ENCODE data around the gene SLC25A36. TPM values are rescaled to one million over a fixed set of nuclear protein-coding genes. Genes with fewer than 3 reads are reported as not detected.
A peak's percentile ranks its signal among the peaks of the same experiment; 100 is the strongest.

The SLC25A36 gene
- total and polyA plus RNA-seq, 7 donors = 10.4 to 52.3 (median 23.9) TPM

DNA sequence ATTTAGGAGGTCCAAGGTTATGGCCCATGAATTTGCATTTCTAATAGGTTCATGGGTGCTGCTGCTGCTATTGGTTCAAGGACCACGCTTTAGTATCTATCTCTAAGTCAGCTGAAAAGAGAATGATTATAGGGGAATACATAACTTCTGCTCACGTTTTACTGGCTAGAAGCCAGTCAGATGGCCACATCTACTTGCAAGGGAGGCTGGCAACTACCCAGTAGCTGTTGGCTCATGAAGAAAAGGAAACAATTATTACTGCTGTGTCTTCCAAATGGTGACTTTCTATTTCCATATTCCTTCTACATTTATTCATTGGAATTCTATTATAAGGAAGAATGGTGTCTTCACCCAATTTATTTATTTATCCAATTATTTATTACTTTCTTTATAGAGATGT is 54.2 kb downstream of the SLC25A36 start:
- Histone ChIP-seq H3K27ac (no peak overlapping the region), H3K4me3 (no peak overlapping the region), H3K9me3 (no peaks in the 10 kb centered on the region), H3K36me3 (ENCODE audit: insufficient read depth in 1 of 2, low read depth in 1 of 2) (no peaks in the 10 kb centered on the region), H3K4me1 (no peaks in the 10 kb centered on the region), H3K27me3 (ENCODE audit: insufficient read depth in 3 of 3, low read length in 2 of 3) (no peaks in the 10 kb centered on the region)
- intact Hi-C loops (cut with DNase I) = no loop called here
- ATAC-seq = no peak
- TF ChIP-seq, protein P1, sequence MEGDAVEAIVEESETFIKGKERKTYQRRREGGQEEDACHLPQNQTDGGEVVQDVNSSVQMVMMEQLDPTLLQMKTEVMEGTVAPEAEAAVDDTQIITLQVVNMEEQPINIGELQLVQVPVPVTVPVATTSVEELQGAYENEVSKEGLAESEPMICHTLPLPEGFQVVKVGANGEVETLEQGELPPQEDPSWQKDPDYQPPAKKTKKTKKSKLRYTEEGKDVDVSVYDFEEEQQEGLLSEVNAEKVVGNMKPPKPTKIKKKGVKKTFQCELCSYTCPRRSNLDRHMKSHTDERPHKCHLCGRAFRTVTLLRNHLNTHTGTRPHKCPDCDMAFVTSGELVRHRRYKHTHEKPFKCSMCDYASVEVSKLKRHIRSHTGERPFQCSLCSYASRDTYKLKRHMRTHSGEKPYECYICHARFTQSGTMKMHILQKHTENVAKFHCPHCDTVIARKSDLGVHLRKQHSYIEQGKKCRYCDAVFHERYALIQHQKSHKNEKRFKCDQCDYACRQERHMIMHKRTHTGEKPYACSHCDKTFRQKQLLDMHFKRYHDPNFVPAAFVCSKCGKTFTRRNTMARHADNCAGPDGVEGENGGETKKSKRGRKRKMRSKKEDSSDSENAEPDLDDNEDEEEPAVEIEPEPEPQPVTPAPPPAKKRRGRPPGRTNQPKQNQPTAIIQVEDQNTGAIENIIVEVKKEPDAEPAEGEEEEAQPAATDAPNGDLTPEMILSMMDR (IDR thresholded peaks at IDR 0.05) = no peak
- DNase-seq = no peak
- WGBS, 3 donors = 49 to 54% (median 52%) methylated on average over 2 of the region's 2 CpGs

DNA sequence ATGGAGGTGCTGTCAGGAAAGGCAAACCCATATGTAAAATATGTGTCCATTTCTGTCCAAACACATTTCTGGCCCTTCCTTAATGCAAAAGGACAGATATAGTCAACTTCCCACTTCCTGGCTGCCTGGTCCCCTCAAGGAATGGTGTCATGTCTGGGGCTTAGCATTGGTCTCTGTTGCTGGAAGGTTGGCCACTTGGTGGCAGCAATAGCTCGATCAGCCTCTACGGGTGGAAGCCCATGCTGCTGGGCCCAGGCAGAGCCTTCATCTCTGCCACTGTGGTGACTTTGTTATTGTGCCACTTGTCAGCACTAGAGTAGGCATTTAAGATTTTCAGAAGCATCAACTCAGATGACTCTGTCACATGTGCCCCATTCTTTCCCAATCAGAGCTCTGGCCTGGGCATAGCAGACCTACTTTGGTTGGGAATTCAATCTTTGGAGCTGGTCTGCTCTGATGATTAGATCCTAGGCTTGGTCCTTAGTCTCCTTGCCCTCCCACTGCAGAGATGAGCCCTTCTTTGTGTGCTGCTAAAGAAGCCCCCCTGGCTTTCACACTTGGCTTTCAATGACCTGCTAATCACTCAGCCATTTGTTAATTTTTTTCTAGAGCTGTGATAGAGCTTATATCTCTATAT is 58.5 kb downstream of the SLC25A36 start:
- peak; percentile 86 to 97 (median 94) for ATAC-seq
- H3K9me3 ChIP-seq = no peaks in the 10 kb centered on the region
- DNase-seq = peak; percentile 63 to 75
- H3K27ac ChIP-seq = no peak overlapping the region
- intact Hi-C loops (cut with DNase I) = loop anchor here (1.0 to 2.0 kb wide), 2 partner anchors 192 to 193 kb away; no protein-coding TSS in a partner anchor
- no peaks in the 10 kb centered on the region for H3K4me1 ChIP-seq
- no peaks in the 10 kb centered on the region for H3K36me3 ChIP-seq (ENCODE audit: insufficient read depth in 1 of 2, low read depth in 1 of 2)
- WGBS, 3 donors = 7 to 15% (median 8%) methylated on average over 2 of the region's 2 CpGs
- H3K4me3 ChIP-seq = no peak overlapping the region
- H3K27me3 ChIP-seq (ENCODE audit: insufficient read depth in 3 of 3, low read length in 2 of 3) = no peaks in the 10 kb centered on the region
- TF ChIP-seq, protein P1 (IDR thresholded peaks at IDR 0.05) = peak; percentile 80

DNA sequence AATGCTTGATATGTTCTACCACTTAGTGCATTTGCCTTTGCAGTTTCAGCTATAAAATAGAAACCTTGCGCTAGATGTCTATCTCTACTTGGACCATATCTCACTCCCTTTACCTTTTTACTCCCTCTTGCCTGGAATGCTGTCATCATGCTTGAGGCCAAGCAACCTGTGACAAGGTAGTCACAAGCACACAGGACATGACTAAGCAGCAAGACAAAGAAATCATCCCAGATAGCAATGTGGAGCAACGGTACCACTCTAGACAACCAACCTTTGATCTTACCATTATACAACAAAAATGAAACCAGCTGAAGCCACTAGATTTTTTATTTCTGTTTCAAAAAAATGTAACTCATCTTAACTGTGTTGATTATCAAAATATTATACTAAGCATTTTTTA is 59.0 kb downstream of the SLC25A36 start:
- no peaks in the 10 kb centered on the region for H3K4me1 ChIP-seq
- intact Hi-C loops (cut with DNase I) = loop anchor here (1.0 to 2.0 kb wide), 2 partner anchors 192 kb away; no protein-coding TSS in a partner anchor
- H3K4me3 ChIP-seq = no peak overlapping the region

DNA sequence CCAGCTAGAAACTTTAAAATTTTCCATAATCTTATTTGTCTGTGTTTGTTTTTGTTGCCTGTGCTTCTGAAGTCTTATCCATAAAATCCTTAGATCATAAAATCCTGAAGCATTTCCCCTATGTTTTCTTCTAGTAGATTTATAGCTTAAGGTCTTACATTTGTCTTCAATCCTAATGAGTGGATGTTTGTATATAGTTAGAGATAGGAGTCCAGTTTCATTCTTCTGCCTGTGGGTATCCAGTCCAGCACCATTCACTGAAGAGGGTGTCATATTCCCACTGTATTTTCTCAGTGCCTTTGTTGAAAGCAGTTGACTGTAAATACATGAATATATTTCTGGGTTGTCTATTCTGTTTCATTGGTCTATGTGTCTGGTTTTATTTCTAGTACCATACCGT is 64.7 kb downstream of the SLC25A36 start:
- H3K27ac ChIP-seq = no peak overlapping the region
- TF ChIP-seq, protein P1 (IDR thresholded peaks at IDR 0.05) = no peak
- H3K4me3 ChIP-seq = no peak overlapping the region
- H3K27me3 ChIP-seq (ENCODE audit: insufficient read depth in 3 of 3, low read length in 2 of 3) = no peaks in the 10 kb centered on the region
- no peaks in the 10 kb centered on the region for H3K9me3 ChIP-seq
- no peak for DNase-seq
- H3K4me1 ChIP-seq = no peaks in the 10 kb centered on the region
- ATAC-seq = no peak
- 94 to 97% (median 97%) methylated on average over 1 of the region's 1 CpG for WGBS, 3 donors
- intact Hi-C loops (cut with DNase I) = no loop called here
- no peaks in the 10 kb centered on the region for H3K36me3 ChIP-seq (ENCODE audit: insufficient read depth in 1 of 2, low read depth in 1 of 2)

More for the DNA sequence above, 59.0 kb downstream of the SLC25A36 start:
- ATAC-seq (no peak), DNase-seq (no peak)
- TF ChIP-seq, protein P1 (IDR thresholded peaks at IDR 0.05) = no peak
- Histone ChIP-seq H3K36me3 (ENCODE audit: insufficient read depth in 1 of 2, low read depth in 1 of 2) (no peaks in the 10 kb centered on the region), H3K27ac (no peak overlapping the region), H3K27me3 (ENCODE audit: insufficient read depth in 3 of 3, low read length in 2 of 3) (no peaks in the 10 kb centered on the region), H3K9me3 (no peaks in the 10 kb centered on the region)
- WGBS, 3 donors = 80 to 89% (median 88%) methylated on average over 2 of the region's 2 CpGs

DNA sequence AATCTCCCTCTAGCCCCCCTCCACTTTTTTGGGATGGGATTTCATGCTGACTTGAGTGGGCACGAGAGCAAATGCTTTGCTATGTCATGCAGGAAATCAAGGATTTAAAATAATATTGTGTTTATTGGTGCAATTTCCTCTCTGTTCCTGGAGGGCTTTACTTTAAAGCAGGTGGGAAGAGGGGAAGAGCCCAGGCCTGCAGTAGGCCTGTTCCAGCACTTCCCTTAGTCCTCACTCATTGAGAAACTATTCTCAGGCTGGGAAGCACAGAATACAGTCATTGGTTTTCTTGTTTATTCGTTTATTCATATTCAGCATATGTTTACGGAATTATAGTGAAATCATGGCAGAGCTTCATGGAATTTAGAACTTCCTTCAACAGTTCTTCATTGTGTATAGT is 67.9 kb downstream of the SLC25A36 start:
- Histone ChIP-seq H3K4me1 (peaks cover 6% of the 10 kb centered on the region), H3K4me3 (no peak overlapping the region), H3K27me3 (ENCODE audit: insufficient read depth in 3 of 3, low read length in 2 of 3) (no peaks in the 10 kb centered on the region), H3K9me3 (no peaks in the 10 kb centered on the region), H3K36me3 (ENCODE audit: insufficient read depth in 1 of 2, low read depth in 1 of 2) (no peaks in the 10 kb centered on the region), H3K27ac (no peak overlapping the region)
- DNase-seq (no peak), ATAC-seq (no peak)
- intact Hi-C loops (cut with DNase I) = no loop called here
- TF ChIP-seq, protein P1 (IDR thresholded peaks at IDR 0.05) = no peak
- 67 to 74% (median 72%) methylated on average over 3 of the region's 3 CpGs for WGBS, 3 donors

All from psoas muscle (tissue), 8 donors.